Activated CD8-positive, alpha-beta memory T cell treated with anti-CD3 and anti-CD28 coated beads, Interleukin-2, amount 10 ng/mL, durations not matched to agents 7 days and 5 days (primary cell): ENCODE results near the gene NTM. TPM values are rescaled to one million over a fixed set of nuclear protein-coding genes. Genes with fewer than 3 reads are reported as not detected.

ENCODE experiments used
- ATAC-seq: fragments of 150-1000 bp; cut with Tn5 transposase; one replicate; pipeline ENCODE4 v1.10.0; 2021; ENCODE audit warnings: moderate library complexity
- CTCF ChIA-PET: fragments of 350-600 bp; sonication (Branson Sonifier 250); formaldehyde crosslinking; loops from one replicate; lab custom pipeline; 2021; ENCODE audit warnings: antibody characterized with exemption; lab: Charles Lee
- DNase-seq: peaks from one replicate; pipeline ENCODE4 v3.0.0-alpha.2; 2020
- H3K27ac Mint-ChIP-seq: one replicate; pipeline ENCODE4 v1.8.0; 2021; ENCODE audit warnings: mild to moderate bottlenecking, mixed read lengths
- H3K27me3 Mint-ChIP-seq: one replicate; pipeline ENCODE4 v1.8.0; 2021; ENCODE audit warnings: mixed read lengths
- H3K36me3 Mint-ChIP-seq: one replicate; pipeline ENCODE4 v1.8.0; 2021; ENCODE audit warnings: mild to moderate bottlenecking, mixed read lengths
- H3K4me1 Mint-ChIP-seq: one replicate; pipeline ENCODE4 v1.8.0; 2021; ENCODE audit warnings: mixed read lengths
- H3K4me3 Mint-ChIP-seq: one replicate; pipeline ENCODE4 v1.8.0; 2021; ENCODE audit warnings: mild to moderate bottlenecking, moderate library complexity, mixed read lengths
- H3K9me3 Mint-ChIP-seq: one replicate; pipeline ENCODE4 v1.8.0; 2022; ENCODE audit warnings: low read depth, mixed read lengths
- total RNA-seq, 2 experiments: library from RNA; stranded (reverse); gene quantifications; one replicate each; pipeline ENCODE4 v1.2.3, GENCODE V29; 2021

The NTM gene
- total RNA-seq, 2 experiments from 2014 or later: not detected

GRCh38 chr11:132046288-132046865 lies 676.0 kb downstream of the NTM start:
- Mint-ChIP-seq H3K27me3 (no peaks in the 10 kb centered on the region), H3K36me3 (no peaks in the 10 kb centered on the region), H3K9me3 (no peaks in the 10 kb centered on the region), H3K4me3 (no peak overlapping the region), H3K27ac (no peak overlapping the region), H3K4me1 (no peaks in the 10 kb centered on the region)
- DNase-seq (no peak), ATAC-seq (no peak)
- CTCF ChIA-PET: no interaction called here

GRCh38 chr11:132047167-132047566 lies 676.8 kb downstream of the NTM start:
- no peaks in the 10 kb centered on the region for H3K36me3 Mint-ChIP-seq
- DNase-seq: no peak
- no peak overlapping the region for H3K27ac Mint-ChIP-seq
- CTCF ChIA-PET: no interaction called here
- ATAC-seq: no peak
- no peaks in the 10 kb centered on the region for H3K27me3 Mint-ChIP-seq
- H3K9me3 Mint-ChIP-seq: no peaks in the 10 kb centered on the region
- H3K4me1 Mint-ChIP-seq: no peaks in the 10 kb centered on the region
- H3K4me3 Mint-ChIP-seq: no peak overlapping the region

GRCh38 chr11:132048040-132048439 lies 677.6 kb downstream of the NTM start:
- DNase-seq (no peak), ATAC-seq (no peak)
- H3K36me3 Mint-ChIP-seq: no peaks in the 10 kb centered on the region
- CTCF ChIA-PET: no interaction called here
- H3K4me1 Mint-ChIP-seq: no peaks in the 10 kb centered on the region
- no peaks in the 10 kb centered on the region for H3K9me3 Mint-ChIP-seq
- no peak overlapping the region for H3K4me3 Mint-ChIP-seq
- no peak overlapping the region for H3K27ac Mint-ChIP-seq
- no peaks in the 10 kb centered on the region for H3K27me3 Mint-ChIP-seq

- Mint-ChIP-seq H3K36me3 (no peaks in the 10 kb centered on the region), H3K27ac (no peak overlapping the region), H3K9me3 (no peaks in the 10 kb centered on the region), H3K4me3 (no peak overlapping the region), H3K4me1 (no peaks in the 10 kb centered on the region), H3K27me3 (no peaks in the 10 kb centered on the region)
- no peak for ATAC-seq
- no peak for DNase-seq
- CTCF ChIA-PET: no interaction called here
Measured at GRCh38 chr11:132049205-132049604, 678.8 kb downstream of the NTM start.

GRCh38 chr11:132050049-132050448 lies 679.6 kb downstream of the NTM start:
- H3K4me3 Mint-ChIP-seq: no peak overlapping the region
- CTCF ChIA-PET: no interaction called here
- ATAC-seq: no peak
- H3K36me3 Mint-ChIP-seq: no peaks in the 10 kb centered on the region
- H3K27me3 Mint-ChIP-seq: no peaks in the 10 kb centered on the region
- H3K4me1 Mint-ChIP-seq: no peaks in the 10 kb centered on the region
- no peaks in the 10 kb centered on the region for H3K9me3 Mint-ChIP-seq
- H3K27ac Mint-ChIP-seq: no peak overlapping the region
- DNase-seq: no peak

- CTCF ChIA-PET: no interaction called here
- no peak for ATAC-seq
Measured at GRCh38 chr11:132050577-132051165, 680.3 kb downstream of the NTM start.

GRCh38 chr11:132051704-132052103 lies 681.3 kb downstream of the NTM start:
- no peak overlapping the region for H3K4me3 Mint-ChIP-seq
- CTCF ChIA-PET: no interaction called here
- DNase-seq: no peak
- H3K9me3 Mint-ChIP-seq: no peaks in the 10 kb centered on the region
- H3K27ac Mint-ChIP-seq: no peak overlapping the region
- no peak for ATAC-seq
- no peaks in the 10 kb centered on the region for H3K27me3 Mint-ChIP-seq
- H3K4me1 Mint-ChIP-seq: no peaks in the 10 kb centered on the region
- no peaks in the 10 kb centered on the region for H3K36me3 Mint-ChIP-seq

More at GRCh38 chr11:132050577-132051165, 680.3 kb downstream of the NTM start:
- no peaks in the 10 kb centered on the region for H3K4me1 Mint-ChIP-seq
- H3K36me3 Mint-ChIP-seq: no peaks in the 10 kb centered on the region
- H3K27me3 Mint-ChIP-seq: no peaks in the 10 kb centered on the region
- no peak overlapping the region for H3K27ac Mint-ChIP-seq
- no peaks in the 10 kb centered on the region for H3K9me3 Mint-ChIP-seq
- H3K4me3 Mint-ChIP-seq: no peak overlapping the region
- no peak for DNase-seq

- H3K4me1 Mint-ChIP-seq: no peaks in the 10 kb centered on the region
- no peak overlapping the region for H3K27ac Mint-ChIP-seq
- H3K27me3 Mint-ChIP-seq: no peaks in the 10 kb centered on the region
- CTCF ChIA-PET: no interaction called here
- DNase-seq (no peak), ATAC-seq (no peak)
- H3K36me3 Mint-ChIP-seq: no peaks in the 10 kb centered on the region
- no peaks in the 10 kb centered on the region for H3K9me3 Mint-ChIP-seq
- no peak overlapping the region for H3K4me3 Mint-ChIP-seq
Measured at GRCh38 chr11:132052342-132052741, 681.9 kb downstream of the NTM start.

GRCh38 chr11:132052904-132053303 lies 682.5 kb downstream of the NTM start:
- H3K27ac Mint-ChIP-seq: no peak overlapping the region

GRCh38 chr11:132054822-132055221 lies 684.4 kb downstream of the NTM start:
- CTCF ChIA-PET: no interaction called here
- Mint-ChIP-seq H3K4me1 (no peaks in the 10 kb centered on the region), H3K27me3 (no peaks in the 10 kb centered on the region), H3K9me3 (no peaks in the 10 kb centered on the region), H3K36me3 (no peaks in the 10 kb centered on the region), H3K27ac (no peak overlapping the region), H3K4me3 (no peak overlapping the region)
- no peak for DNase-seq
- no peak for ATAC-seq

More at GRCh38 chr11:132052904-132053303, 682.5 kb downstream of the NTM start:
- Mint-ChIP-seq H3K36me3 (no peaks in the 10 kb centered on the region), H3K4me1 (no peaks in the 10 kb centered on the region), H3K9me3 (no peaks in the 10 kb centered on the region), H3K4me3 (no peak overlapping the region), H3K27me3 (no peaks in the 10 kb centered on the region)
- CTCF ChIA-PET: no interaction called here
- DNase-seq (no peak), ATAC-seq (no peak)

- Mint-ChIP-seq H3K4me3 (no peak overlapping the region), H3K27me3 (no peaks in the 10 kb centered on the region)
Measured at GRCh38 chr11:132055296-132055695, 684.9 kb downstream of the NTM start.

GRCh38 chr11:132056689-132057088 lies 686.3 kb downstream of the NTM start:
- Mint-ChIP-seq H3K4me1 (no peaks in the 10 kb centered on the region), H3K4me3 (no peak overlapping the region), H3K9me3 (no peaks in the 10 kb centered on the region), H3K36me3 (no peaks in the 10 kb centered on the region), H3K27ac (no peak overlapping the region), H3K27me3 (no peaks in the 10 kb centered on the region)
- ATAC-seq (no peak), DNase-seq (no peak)
- CTCF ChIA-PET: no interaction called here

More at GRCh38 chr11:132055296-132055695, 684.9 kb downstream of the NTM start:
- H3K4me1 Mint-ChIP-seq: no peaks in the 10 kb centered on the region
- DNase-seq (no peak), ATAC-seq (no peak)
- no peaks in the 10 kb centered on the region for H3K36me3 Mint-ChIP-seq
- H3K9me3 Mint-ChIP-seq: no peaks in the 10 kb centered on the region
- CTCF ChIA-PET: no interaction called here
- H3K27ac Mint-ChIP-seq: no peak overlapping the region

GRCh38 chr11:132057266-132057665 lies 686.9 kb downstream of the NTM start:
- CTCF ChIA-PET: no interaction called here
- Mint-ChIP-seq H3K4me3 (no peak overlapping the region), H3K27me3 (no peaks in the 10 kb centered on the region), H3K9me3 (no peaks in the 10 kb centered on the region), H3K27ac (no peak overlapping the region), H3K36me3 (no peaks in the 10 kb centered on the region), H3K4me1 (no peaks in the 10 kb centered on the region)
- DNase-seq (no peak), ATAC-seq (no peak)

- Mint-ChIP-seq H3K27me3 (no peaks in the 10 kb centered on the region), H3K4me3 (no peak overlapping the region), H3K4me1 (no peaks in the 10 kb centered on the region), H3K27ac (no peak overlapping the region), H3K9me3 (no peaks in the 10 kb centered on the region), H3K36me3 (no peaks in the 10 kb centered on the region)
- ATAC-seq (no peak), DNase-seq (no peak)
- CTCF ChIA-PET: no interaction called here
Measured at GRCh38 chr11:132058211-132058772, 687.9 kb downstream of the NTM start.
